Measurements from ENCODE around the gene PLXNA1.

DNA sequence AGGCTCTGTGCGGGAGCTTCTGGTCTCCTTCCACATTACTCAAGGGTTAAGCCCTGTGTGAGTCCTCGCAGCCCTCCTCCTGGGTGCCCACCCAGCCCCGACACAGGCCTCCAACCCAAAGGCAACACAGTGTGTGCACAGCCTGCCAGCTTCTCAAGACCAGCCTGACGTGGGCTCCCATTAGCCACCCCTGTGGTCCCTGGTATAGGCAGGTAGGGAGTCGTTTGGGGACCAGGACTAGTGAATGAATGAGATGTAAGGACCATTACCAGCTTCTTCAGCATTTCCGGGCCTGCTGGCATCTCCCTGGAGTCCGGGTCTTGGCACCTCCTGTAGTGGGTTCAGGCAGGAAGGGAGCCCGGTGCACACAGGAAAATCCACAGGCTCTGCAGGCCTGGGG is 20.2 kb upstream of the PLXNA1 start:
- TF ChIP-seq GATA2 (IDR thresholded peaks at IDR 0.05; ENCODE audit: low read depth, low read length), result no peak
- TF ChIP-seq GATA3 (IDR thresholded peaks at IDR 0.05; ENCODE audit: low read depth, low read length), result no peak

All from SH-SY5Y (cell line).